SJSA1 (cell line): Measurements from ENCODE around the gene MINAR1. TPM values are rescaled to one million over a fixed set of nuclear protein-coding genes. Genes with fewer than 3 reads are reported as not detected.

Experiments used
- DNase-seq, 2 experiments: peaks; one replicate each; pipeline ENCODE4 v3.0.0-alpha.2; 2015 to 2020; ENCODE audit warnings: low spot score in 2 of 2, low read depth in 1 of 2
- H3K27ac ChIP-seq: fragments of 250-450 bp; sonication (Bioruptor Pico); 2 replicates; pipeline ENCODE4 v1.5.1; 2020; ENCODE audit warnings: mild to moderate bottlenecking, moderate library complexity
- H3K27me3 ChIP-seq: fragments of 250-450 bp; sonication (Bioruptor Pico); replicated peaks from 2 replicates; pipeline ENCODE4 v1.5.1; 2020; ENCODE audit warnings: mild to moderate bottlenecking, moderate library complexity
- H3K36me3 ChIP-seq: fragments of 250-450 bp; sonication (Bioruptor Pico); 2 replicates; pipeline ENCODE4 v1.5.1; 2020; ENCODE audit warnings: mild to moderate bottlenecking
- H3K4me1 ChIP-seq: fragments of 250-450 bp; sonication (Bioruptor Pico); replicated peaks from 2 replicates; pipeline ENCODE4 v1.6.1; 2021; ENCODE audit warnings: mild to moderate bottlenecking
- H3K4me3 ChIP-seq: fragments of 250-450 bp; sonication (Bioruptor Pico); 2 replicates; pipeline ENCODE4 v1.5.1; 2020; ENCODE audit warnings: mild to moderate bottlenecking
- H3K9me3 ChIP-seq: fragments of 250-450 bp; sonication (Bioruptor Pico); replicated peaks from 2 replicates; pipeline ENCODE4 v1.5.1; 2020; ENCODE audit warnings: mild to moderate bottlenecking
- total RNA-seq: library from RNA; depleted of rRNA; stranded (reverse); fragments of >200 nt; shearing (Covaris generic); gene quantifications from 2 replicates; pipeline ENCODE4 v1.2.3, GENCODE V29; 2014; rRNA removed

Gene MINAR1
- total RNA-seq, 1 experiment from 2014 or later: 0.82 TPM

DNA sequence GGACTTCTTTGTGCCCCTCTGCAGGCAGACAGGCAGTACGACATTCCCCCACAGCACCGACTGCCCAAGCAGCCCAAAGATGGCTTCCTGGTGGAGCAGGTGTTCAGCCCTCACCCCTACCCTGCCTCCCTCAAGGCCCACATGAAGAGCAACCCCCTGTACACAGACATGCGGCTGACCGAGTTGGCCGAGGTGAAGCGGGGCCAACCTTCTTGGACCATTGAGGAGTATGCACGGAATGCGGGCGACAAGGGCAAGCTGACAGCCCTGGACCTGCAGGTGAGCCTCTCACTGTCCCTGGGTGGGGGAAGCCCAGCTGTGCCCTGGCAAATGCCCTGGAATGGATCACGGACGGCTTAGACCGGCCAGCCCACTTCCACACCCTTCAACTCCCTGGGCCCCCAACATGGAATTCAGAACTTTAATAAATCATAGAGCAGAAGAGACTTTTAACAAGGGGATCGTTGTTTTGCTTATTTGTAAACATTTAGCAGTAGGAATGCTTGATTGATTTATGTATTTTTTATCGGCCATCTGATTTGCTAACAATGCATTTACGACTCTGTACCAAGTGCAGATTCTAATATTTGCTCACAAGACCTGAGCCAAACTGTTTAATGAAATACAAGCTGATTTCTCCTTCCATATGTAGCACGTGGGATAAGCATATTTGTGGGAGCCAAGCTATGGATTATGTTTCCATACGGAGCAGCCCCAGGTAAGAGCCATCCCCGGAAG lies 31.1 kb downstream of the MINAR1 start:
- H3K36me3 ChIP-seq: no peaks in the 10 kb centered on the region
- no peak overlapping the region for H3K4me3 ChIP-seq
- no peaks in the 10 kb centered on the region for H3K4me1 ChIP-seq
- H3K9me3 ChIP-seq: no peaks in the 10 kb centered on the region
- DNase-seq: no peak
- no peak overlapping the region for H3K27ac ChIP-seq
- no peaks in the 10 kb centered on the region for H3K27me3 ChIP-seq

GRCh38 chr15:79463781-79464270 lies 31.7 kb downstream of the MINAR1 start:
- no peak for DNase-seq
- H3K9me3 ChIP-seq: no peaks in the 10 kb centered on the region
- H3K4me1 ChIP-seq: no peaks in the 10 kb centered on the region
- H3K36me3 ChIP-seq: no peaks in the 10 kb centered on the region
- H3K27ac ChIP-seq: no peak overlapping the region
- no peak overlapping the region for H3K4me3 ChIP-seq
- no peaks in the 10 kb centered on the region for H3K27me3 ChIP-seq

GRCh38 chr15:79466488-79466887 lies 34.4 kb downstream of the MINAR1 start:
- DNase-seq: no peak
- Histone ChIP-seq H3K36me3 (no peaks in the 10 kb centered on the region), H3K9me3 (no peaks in the 10 kb centered on the region), H3K27ac (no peak overlapping the region), H3K4me1 (no peaks in the 10 kb centered on the region), H3K4me3 (no peak overlapping the region), H3K27me3 (no peaks in the 10 kb centered on the region)

GRCh38 chr15:79467865-79468586 lies 35.9 kb downstream of the MINAR1 start:
- no peak overlapping the region for H3K4me3 ChIP-seq
- H3K36me3 ChIP-seq: no peaks in the 10 kb centered on the region
- H3K27me3 ChIP-seq: no peaks in the 10 kb centered on the region
- H3K27ac ChIP-seq: no peak overlapping the region
- H3K9me3 ChIP-seq: no peaks in the 10 kb centered on the region
- DNase-seq: no peak
- H3K4me1 ChIP-seq: no peaks in the 10 kb centered on the region

DNA sequence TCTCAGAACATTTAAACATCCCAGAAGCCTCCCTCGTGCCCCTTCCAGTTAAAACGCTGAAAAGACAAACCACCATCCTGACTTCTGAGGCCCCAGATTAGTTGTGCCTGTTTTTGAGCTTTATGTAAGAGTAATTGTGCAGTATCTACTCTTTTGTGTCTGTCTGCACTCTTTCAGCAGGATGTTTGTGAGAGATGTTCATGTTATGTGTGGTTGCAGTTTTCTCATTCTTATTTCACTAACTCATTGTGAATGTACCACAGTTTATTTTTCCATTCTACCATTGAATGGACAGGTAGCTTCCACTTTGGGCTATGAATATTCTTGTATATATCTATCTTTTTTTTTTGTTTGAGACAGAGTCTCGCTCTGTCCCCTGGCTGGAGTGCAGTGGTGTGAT lies 40.3 kb downstream of the MINAR1 start:
- Histone ChIP-seq H3K4me3 (no peak overlapping the region), H3K27ac (no peak overlapping the region), H3K4me1 (no peaks in the 10 kb centered on the region), H3K36me3 (no peaks in the 10 kb centered on the region), H3K27me3 (no peaks in the 10 kb centered on the region), H3K9me3 (no peaks in the 10 kb centered on the region)
- no peak for DNase-seq

DNA sequence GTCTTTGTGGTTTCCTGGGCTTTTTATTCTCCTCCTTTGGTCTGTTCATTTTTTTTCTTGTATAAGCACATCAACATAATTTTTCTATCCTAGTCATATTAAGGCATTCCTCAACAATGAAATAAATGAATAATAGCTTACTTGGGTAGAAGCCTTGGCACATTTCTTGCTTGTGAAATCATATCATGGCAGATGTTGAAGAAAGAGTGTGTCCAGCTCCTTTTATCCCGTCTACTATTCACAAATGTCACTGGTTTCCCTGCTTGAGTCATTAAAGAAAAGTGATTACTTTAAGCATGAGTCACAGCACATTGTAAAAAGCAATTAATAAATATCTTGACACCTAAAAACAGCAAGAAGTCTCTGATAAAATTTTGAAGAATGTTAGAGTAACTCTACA lies 42.1 kb downstream of the MINAR1 start:
- Histone ChIP-seq H3K27ac (no peak overlapping the region), H3K36me3 (no peaks in the 10 kb centered on the region), H3K27me3 (no peaks in the 10 kb centered on the region), H3K4me1 (no peaks in the 10 kb centered on the region), H3K9me3 (no peaks in the 10 kb centered on the region), H3K4me3 (no peak overlapping the region)
- DNase-seq: no peak

DNA sequence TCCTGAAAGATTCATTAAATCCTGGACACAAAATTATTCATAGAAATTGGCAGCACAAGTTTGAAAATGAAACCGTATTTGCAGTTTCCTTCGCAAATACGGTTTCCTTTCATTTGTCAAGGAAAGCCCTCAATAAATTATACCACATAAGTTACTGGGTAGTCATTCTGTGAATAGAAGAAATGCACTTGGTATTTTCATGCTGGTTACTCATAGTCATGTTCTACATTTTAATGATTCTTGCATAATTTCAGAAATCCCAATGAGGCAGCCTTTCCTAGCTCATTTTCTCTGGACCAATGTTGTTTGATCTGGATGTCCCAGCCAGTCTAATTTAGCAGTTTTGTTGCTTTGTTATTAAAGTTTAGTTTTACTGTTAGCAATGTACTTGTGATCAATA lies 43.2 kb downstream of the MINAR1 start:
- Histone ChIP-seq H3K36me3 (no peaks in the 10 kb centered on the region), H3K27ac (no peak overlapping the region), H3K4me1 (no peaks in the 10 kb centered on the region), H3K27me3 (no peaks in the 10 kb centered on the region), H3K4me3 (no peak overlapping the region), H3K9me3 (no peaks in the 10 kb centered on the region)
- no peak for DNase-seq

- H3K4me3 ChIP-seq: no peak overlapping the region
- H3K27me3 ChIP-seq: no peaks in the 10 kb centered on the region
- no peak for DNase-seq
- H3K4me1 ChIP-seq: no peaks in the 10 kb centered on the region
- H3K36me3 ChIP-seq: no peaks in the 10 kb centered on the region
- no peaks in the 10 kb centered on the region for H3K9me3 ChIP-seq
- no peak overlapping the region for H3K27ac ChIP-seq
These were observed 46.0 kb downstream of the MINAR1 start for GRCh38 chr15:79478108-79478507.

DNA sequence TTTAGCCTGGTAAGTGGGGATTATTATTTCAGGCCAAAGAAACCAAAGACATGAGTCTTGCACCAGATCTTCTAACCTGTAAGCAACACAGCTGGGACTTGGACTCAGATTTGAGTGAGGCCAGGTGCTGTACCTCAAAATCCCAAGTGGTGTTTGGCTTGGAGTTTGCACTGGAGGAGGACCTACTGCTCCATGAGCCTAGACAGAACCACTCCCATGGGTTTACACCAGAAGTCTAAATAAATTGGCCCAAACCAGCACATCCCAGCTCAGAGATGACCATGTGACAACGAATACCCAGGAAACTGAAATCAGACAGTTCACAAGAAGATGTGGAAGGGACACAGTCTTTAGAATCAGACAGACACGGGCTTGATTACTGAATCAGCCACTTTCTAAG lies 47.5 kb downstream of the MINAR1 start:
- Histone ChIP-seq H3K27me3 (no peaks in the 10 kb centered on the region), H3K9me3 (no peaks in the 10 kb centered on the region), H3K4me1 (no peaks in the 10 kb centered on the region), H3K27ac (no peak overlapping the region), H3K36me3 (no peaks in the 10 kb centered on the region), H3K4me3 (no peak overlapping the region)
- DNase-seq: no peak

DNA sequence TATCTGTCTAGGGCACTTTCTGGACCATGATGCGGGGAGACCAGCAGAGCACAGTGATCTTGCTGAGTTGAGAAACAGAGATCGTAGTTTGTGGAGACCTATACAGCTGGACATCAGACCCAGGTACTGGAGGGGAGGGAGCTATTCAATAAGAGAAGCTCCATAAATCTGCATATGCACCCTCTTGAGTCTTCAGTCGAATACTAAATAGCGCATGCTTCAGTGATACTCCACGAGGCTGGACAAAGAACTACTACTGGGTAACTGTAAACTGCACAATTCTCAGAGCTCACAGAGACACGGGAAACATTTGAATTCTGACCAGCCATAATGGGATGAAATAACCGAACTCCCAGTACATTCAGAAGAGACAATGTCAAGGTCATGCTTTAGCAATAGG lies 49.7 kb downstream of the MINAR1 start:
- H3K4me3 ChIP-seq: no peak overlapping the region
- no peaks in the 10 kb centered on the region for H3K9me3 ChIP-seq
- no peaks in the 10 kb centered on the region for H3K27me3 ChIP-seq
- no peak for DNase-seq
- H3K4me1 ChIP-seq: no peaks in the 10 kb centered on the region
- H3K27ac ChIP-seq: no peak overlapping the region
- no peaks in the 10 kb centered on the region for H3K36me3 ChIP-seq

Other genes with a start within 250 kb of the MINAR1 start
- gene ANKRD34C, start 149.6 kb upstream of the MINAR1 start, total RNA-seq: not detected in 2 replicates
- 83.3 and 97.7 TPM in 2 replicates for gene TMED3, start 121.2 kb upstream of the MINAR1 start, total RNA-seq